ENCODE results near the gene PHLDB2.
A peak's percentile ranks its signal among the peaks of the same experiment; 100 is the strongest.

Gene PHLDB2

DNA sequence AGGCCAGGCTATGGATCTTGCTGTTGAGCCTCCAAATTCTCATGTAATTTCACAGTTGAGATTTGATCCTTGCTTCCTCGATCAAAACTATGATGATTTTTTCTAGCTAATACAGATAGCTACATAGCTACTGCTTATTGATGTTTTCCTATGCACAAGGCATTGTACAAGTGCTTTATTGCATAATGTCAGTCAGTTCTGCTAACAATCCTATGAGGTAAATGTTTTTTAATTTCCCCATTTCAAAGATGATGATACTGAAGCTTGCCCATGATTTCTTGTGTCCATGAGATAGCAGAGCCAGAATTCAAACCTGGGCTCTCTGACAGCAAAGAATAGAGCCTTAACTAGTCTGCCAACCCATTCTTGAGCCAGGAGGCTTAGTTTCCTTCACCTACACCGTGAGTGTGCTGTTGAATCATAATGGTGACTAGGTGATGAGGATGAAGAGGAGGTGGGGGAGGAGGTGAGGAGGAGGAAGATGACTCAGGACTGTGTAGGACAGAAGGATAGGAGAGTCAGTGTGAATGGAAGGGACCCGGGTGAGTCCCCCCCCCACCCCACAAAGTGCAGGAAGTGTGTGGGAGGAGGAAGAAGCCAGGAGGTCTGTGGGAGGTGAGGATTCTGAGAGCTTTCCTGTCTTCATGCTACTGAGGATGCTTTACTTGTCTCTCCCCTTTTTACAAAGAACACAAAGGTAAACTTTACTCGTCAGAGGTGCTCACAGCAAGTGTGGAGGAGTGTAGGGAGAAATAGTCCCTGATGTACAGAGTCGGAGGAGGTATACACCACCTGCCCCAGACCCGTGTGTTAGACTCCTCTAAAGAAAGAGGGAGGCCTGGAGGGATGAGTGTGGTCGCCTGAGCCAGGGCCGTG is 143.3 kb downstream of the PHLDB2 start:
- no peak for DNase-seq

DNA sequence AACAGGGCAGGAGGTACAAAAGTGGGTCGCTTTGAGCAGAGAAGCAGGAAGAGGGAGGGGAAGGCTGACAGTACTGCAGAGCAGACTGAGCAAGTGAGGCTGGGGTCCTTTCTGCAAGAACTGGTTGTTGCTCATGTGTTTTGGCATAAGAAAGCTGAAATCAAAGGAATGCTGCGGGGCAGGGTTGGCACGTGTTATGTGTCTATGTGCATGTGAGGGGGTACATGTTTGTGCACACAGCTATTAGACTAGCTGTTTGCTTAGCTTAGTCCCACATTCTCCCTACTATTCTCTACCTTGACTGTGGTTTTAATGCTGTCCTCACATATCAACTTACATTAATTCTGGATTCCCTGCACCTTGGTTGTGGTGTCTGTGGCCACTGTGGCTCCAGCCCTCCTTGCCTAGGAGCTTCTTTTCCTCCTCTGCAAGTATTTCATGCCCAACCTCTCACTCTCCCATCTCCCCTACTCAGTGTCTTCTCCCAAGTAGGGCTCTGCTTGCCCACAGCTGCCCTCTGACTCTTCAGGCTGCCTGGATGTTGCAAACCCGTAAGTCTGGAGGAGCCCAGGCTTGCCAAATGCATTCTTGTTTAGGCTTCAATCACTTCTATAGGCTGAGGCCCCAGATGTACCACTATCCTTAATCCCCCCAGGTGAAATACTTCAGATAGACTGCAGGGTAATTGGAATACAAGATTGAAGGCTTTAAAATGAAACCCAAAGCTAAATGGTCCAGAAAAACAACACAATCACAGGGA is 144.4 kb downstream of the PHLDB2 start:
- DNase-seq = no peak

DNA sequence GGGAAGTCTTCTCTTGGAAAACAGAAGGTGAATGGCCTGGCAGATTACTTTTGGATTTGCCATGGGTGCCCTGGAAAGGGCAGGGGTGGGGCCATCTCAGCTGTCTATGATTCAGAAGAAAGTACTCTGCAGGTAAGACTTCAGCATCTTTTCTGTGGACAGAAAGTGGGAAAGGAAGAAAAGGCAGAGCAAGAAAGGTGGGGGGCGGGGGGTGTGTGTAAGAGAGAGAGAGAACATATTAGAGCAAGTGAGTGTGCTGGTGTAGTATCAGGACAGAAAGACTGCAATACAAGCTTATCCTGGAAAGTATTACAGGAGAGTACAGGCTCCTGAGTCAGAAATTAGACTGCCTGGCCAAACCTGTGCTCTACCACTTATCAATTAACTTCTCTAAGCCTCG is 145.1 kb downstream of the PHLDB2 start:
- no peak for DNase-seq

DNA sequence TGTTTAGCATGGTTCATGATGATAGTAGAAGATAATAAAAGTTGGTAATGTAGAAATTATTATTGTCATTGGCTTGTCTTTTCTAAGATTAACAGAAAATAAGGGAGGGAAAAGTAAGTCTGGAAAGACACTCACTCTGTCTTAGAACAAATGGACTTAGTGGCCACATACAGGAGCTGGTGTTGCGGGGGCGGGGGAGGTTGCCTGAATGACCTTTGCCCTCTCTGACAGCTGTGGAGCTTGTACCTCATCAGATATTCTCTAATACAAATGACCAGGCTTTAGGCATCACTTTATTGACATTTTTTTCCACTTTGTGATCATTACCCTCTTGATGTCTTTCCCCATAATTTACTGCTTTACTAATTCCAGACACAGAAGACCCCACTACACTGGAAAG is 145.6 kb downstream of the PHLDB2 start:
- DNase-seq = no peak

DNA sequence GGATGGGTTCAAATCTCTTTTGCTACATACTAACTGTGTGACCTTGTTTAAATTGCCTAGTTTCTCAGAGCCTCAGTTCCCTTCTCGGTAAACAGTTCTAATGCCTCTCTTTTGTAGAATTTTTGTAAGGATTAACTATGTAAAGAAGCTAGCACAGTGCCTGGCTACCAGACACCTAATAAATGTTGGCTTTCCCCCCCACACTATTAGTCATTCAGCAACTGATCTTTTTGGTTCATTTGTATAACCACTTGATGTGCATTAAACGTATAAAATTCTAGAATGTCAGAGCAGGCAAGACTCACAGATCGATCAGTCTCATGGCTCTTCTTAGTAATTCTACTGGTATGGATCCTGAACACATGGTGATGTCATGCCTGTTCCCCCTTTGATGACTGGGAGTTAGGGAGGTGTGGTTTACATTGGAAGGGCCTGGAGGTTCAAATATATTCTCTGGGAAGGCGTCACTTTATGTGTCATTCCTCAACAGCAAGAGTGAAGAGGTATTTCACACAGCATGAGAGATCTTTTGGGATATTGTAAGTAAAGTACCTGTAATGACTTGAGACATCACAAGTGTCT is 146.1 kb downstream of the PHLDB2 start:
- no peak for DNase-seq

DNA sequence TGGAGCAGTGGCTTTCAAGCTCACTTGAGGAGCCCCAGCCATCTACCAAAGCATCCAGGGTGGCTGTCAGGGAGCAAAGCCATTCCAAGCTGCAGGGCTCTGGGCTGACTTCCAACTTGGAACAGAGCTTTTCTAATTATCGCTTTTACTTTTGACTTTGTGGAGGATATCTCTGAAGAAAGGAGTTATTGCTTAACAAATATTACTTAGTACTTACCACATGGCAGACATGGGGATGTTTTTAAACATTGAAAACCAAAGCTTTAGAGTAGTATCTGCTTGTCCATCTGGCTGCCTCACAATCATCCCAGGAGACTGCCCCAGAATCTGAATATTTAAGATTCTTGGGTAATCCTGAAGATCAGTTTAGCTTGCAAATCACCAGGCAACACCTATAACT is 148.6 kb downstream of the PHLDB2 start:
- DNase-seq = no peak

DNA sequence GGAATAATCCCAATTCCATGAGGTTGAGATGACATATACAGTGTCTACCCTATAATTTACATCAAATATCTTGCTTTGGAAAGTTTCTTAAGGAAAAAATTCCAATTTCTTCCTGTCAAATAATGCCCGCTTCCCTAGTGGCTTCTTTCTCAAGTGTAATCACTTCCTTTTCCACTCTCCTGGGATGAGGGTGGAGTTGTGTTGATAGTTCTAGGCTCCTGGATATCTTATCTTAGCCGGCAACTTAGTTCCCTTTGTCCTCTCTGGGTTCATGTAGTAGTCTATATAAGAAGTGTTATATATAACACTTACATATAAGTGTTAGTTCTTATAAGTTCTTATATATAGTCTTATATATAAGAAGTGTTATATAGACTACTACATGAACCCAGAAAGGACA is 150.6 kb downstream of the PHLDB2 start:
- DNase-seq = no peak

DNA sequence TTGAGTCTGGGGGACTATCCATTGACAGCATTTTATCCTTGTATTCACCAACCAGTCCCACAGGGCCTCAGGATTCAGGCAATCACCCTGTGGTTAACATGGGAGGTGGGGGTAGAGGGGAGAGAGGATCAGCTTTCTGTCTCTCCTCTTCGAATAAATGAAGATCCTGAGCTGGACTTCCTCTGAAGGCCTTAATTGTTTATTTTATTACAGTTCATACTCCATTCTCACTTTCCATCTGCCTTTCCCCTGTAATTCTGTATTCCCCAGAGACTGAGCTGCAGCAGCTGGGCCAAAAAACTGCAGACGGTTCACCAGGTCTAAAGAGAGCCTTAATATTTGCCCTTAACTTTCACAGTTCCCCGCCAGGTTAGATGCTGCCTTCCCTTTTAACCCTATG is 151.6 kb downstream of the PHLDB2 start:
- peak; percentile 38 for DNase-seq

DNA sequence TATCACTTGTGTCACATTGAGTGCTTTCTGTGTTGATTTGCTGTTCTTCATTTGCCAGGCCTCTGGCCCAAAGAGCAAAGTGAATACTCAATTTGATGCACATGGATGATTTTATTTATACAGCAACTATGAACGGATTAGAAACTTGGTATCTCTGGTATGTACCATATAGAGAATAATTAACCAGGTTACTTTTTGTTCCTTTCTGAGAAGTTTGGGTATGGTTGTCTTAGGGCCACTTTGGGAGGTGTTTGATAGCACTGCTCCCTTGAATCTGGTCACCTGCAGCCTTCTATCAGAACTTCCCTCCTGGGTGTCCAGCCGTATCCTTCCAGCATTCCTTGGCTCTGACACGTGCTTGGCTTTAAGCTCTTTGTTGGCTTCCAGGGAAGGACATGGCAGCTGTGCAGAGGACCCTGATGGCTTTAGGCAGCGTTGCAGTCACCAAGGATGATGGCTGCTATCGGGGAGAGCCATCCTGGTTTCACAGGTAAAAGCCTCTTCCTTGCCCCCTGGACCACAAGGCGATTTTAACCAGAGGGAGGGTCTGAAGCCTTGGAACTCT is 152.4 kb downstream of the PHLDB2 start:
- no peak for DNase-seq

DNA sequence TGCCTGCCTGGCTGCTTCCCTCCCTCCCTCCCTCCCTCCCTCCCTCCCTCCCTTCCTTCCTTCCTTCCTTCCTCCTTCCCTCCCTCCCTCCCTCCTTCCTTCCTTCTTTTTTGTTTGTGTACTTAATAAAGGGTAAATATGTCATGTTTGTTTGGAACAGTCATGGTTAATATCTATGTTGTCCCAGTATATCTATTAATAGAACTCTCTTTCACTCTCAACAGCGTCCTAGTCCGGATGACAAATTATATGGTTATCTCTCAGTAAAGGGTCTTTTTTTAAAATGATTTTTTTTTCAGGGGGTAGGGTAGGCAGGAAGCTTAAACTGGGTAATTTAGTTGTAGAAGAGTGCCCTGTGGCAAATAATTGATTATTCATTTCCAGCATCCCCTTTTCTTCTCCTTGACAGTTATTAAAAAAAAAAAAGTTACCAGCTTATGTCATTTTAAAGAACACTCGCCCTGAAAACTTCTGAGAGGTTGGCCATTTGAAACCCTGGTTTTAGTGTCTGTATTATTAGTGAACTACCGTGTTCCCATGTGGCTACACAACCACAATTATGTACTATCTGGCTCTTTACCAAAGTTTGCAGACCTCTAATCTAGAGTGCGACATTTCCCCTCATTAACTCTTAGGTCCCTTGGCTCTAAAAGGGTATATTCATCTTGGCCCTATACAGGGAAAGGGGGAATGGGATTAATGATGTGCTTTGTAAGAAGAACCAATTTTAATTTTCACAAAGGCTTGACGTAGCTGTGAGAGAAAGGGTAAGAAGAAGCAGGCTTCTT is 153.3 kb downstream of the PHLDB2 start:
- DNase-seq = no peak

DNA sequence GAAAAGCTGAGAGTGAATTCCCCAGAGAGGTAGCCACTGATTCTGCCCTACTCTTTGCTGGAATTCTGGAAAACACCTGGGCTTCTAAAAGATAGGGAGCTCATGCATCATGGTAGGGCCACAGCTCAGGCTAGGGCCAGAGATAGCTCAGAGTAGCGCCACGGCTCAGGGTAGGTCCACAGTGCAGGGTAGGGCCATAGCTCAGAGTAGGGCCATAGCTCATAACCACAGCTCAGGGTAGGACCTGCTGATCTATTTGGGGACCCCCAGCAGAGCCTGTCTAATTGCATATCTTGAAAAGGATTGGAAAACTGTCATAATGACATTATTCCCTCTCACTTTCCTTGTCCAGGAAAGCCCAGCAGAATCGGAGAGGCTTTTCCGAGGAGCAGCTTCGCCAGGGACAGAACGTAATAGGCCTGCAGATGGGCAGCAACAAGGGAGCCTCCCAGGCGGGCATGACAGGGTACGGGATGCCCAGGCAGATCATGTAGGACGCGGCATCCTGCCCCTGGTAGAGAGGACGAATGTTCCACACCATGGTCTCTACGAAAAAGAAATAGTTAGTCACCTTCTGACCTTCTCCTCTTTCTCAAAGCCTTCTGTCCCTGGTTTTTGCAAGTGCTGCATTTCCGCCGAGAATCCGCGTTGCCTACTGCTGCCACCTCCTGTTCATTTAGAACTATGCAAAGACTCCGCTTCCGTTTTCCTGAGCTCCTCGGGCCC is 154.2 kb downstream of the PHLDB2 start:
- DNase-seq = no peak

DNA sequence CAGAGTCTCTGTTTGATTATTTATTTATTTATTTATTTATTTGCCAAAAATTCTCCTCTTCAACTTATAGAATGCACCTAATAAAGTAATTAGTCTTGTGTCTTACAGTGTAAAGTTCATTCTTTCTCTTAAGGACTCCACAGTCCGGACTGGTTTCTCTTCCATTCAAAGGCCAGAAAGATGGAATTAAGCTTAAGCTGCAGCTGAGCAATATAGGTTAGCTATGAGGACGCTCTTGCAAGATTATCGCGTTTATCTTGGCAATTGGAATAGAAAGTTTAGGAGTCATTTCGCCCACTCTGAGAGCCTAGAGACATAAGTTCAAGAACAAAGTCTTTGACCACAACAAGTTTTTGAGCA is 154.7 kb downstream of the PHLDB2 start:
- DNase-seq = no peak

DNA sequence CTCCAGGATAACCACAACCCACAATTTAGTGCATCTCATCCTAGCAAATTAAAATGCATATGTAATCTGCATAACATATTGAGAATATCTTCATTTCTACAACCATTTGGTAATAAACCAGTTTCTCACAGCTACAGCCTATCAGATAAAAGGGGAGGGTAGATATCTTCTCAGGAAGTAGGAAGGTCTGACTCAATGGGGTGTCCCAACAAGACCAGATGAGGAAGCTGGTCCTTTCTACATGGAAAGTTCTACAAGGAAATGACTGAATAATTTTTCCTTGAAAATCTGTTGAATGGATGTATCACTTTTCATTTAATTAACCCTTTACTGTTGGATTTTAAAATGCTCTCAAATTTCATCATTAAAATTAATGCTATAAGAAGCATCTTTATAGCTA is 158.0 kb downstream of the PHLDB2 start:
- no peak for DNase-seq

DNA sequence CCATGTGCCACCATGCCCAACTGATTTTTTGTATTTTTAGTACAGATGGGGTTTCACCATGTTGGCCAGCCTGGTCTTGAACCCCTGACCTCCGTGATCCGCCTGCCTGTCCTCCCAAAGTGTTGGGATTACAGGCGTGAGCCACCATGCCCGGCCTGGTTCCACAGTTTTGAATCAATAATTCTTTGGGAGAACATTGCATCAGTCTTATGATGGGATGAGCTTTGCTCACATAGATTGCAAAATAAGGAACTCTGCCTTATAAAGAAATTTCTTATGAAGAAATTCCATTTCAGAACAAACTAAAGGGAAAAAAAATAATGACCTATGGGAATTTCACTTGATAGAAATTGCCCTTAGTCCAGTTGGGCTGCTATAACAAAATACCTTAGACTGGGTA is 159.6 kb downstream of the PHLDB2 start:
- no peak for DNase-seq

DNA sequence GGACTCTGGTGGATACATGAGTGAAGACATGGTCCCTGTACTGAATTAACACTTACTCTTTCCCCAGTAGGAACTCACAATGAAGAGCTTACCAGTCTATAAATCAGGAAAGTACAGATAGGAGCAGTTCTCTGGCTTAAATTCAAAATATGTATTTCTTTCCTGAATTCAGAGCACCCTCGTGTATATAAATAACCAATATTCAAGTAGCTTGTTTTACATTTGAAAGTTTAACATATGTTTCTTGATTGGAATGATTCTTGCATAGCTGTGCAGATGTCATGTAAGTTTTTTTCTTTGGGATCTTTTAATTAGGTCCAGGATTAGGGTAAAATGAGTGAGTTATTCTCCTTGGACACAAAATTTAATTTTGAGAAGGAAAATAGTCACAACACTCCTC is 160.7 kb downstream of the PHLDB2 start:
- DNase-seq = no peak

DNA sequence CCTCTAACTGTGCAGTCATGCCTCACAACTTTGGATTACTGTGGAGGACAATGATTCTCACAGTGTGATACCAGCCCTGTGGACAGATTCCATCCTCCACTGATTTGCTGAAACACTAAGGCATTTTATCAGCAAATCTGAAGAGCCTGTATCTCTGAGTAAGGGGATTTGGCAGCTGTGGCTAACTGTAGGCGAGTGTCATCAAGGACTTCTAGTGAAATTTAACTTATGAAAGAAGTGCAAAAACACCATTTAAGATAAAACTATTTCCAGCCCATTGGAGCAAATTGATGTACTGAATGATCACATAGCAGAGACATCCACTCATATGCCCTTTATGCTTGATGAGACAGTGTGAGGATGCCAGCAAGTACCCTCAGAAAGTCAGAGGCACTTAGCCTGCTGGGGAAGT is 161.6 kb downstream of the PHLDB2 start:
- no peak for DNase-seq
